Type B pancreatic cell (in vitro differentiated cells): ENCODE results near the gene DGLUCY. TPM values are rescaled to one million over a fixed set of nuclear protein-coding genes. Genes with fewer than 3 reads are reported as not detected.

Experiments
- DNase-seq: peaks from one replicate; pipeline ENCODE4 v3.0.0; 2021; ENCODE audit warnings: mixed read lengths; ENCODE audit not compliant: unreplicated experiment; ENCODE audit errors: extremely low spot score
- H3K27ac Mint-ChIP-seq: 2 replicates; pipeline ENCODE4 v1.8.0; 2021; ENCODE audit warnings: mild to moderate bottlenecking, mixed read lengths
- H3K27me3 Mint-ChIP-seq: 2 replicates; pipeline ENCODE4 v1.8.0; 2021; ENCODE audit warnings: mixed read lengths
- H3K36me3 Mint-ChIP-seq: 2 replicates; pipeline ENCODE4 v1.8.0; 2021; ENCODE audit warnings: mixed read lengths
- H3K4me1 Mint-ChIP-seq: one replicate; pipeline ENCODE4 v1.8.0; 2021; ENCODE audit warnings: mixed read lengths; ENCODE audit not compliant: unreplicated experiment
- H3K4me3 Mint-ChIP-seq: 2 replicates; pipeline ENCODE4 v1.8.0; 2021; ENCODE audit warnings: mild to moderate bottlenecking, mixed read lengths
- H3K9me3 Mint-ChIP-seq: 2 replicates; pipeline ENCODE4 v1.8.0; 2021; ENCODE audit warnings: mixed read lengths
- CTCF ChIP-seq: fragments of 200-600 bp; sonication (generic); conservative IDR thresholded peaks from 2 replicates; pipeline ENCODE4 v1.5.0; 2021; ENCODE audit warnings: antibody characterized with exemption, mild to moderate bottlenecking
- total RNA-seq: library from RNA; stranded (reverse); gene quantifications from 2 replicates; pipeline ENCODE4 v1.2.1, GENCODE V29; 2021; ENCODE audit warnings: low replicate concordance

DGLUCY gene
- total RNA-seq, 1 donor from 2014 or later, result 37.5 TPM

GRCh38 chr14:91214306-91214705 lies 100.4 kb downstream of the DGLUCY start:
- H3K4me1 Mint-ChIP-seq, result no peaks in the 10 kb centered on the region
- no peaks in the 10 kb centered on the region for H3K9me3 Mint-ChIP-seq

GRCh38 chr14:91215381-91215780 lies 101.5 kb downstream of the DGLUCY start:
- H3K4me1 Mint-ChIP-seq, result no peaks in the 10 kb centered on the region
- TF ChIP-seq CTCF, result no peak
- H3K36me3 Mint-ChIP-seq, result peaks cover 20% of the 10 kb centered on the region
- no peaks in the 10 kb centered on the region for H3K9me3 Mint-ChIP-seq
- H3K4me3 Mint-ChIP-seq, result no peak overlapping the region
- no peak for DNase-seq
- no peaks in the 10 kb centered on the region for H3K27me3 Mint-ChIP-seq
- H3K27ac Mint-ChIP-seq, result no peak overlapping the region

More at GRCh38 chr14:91214306-91214705, 100.4 kb downstream of the DGLUCY start:
- H3K4me3 Mint-ChIP-seq, result no peak overlapping the region
- no peaks in the 10 kb centered on the region for H3K27me3 Mint-ChIP-seq
- H3K36me3 Mint-ChIP-seq, result peaks cover 26% of the 10 kb centered on the region
- no peak overlapping the region for H3K27ac Mint-ChIP-seq
- no peak for DNase-seq
- no peak for TF ChIP-seq CTCF

- Mint-ChIP-seq H3K4me1 (no peaks in the 10 kb centered on the region), H3K27me3 (no peaks in the 10 kb centered on the region), H3K36me3 (peaks cover 18% of the 10 kb centered on the region), H3K4me3 (no peak overlapping the region), H3K27ac (no peak overlapping the region), H3K9me3 (no peaks in the 10 kb centered on the region)
- TF ChIP-seq CTCF, result no peak
- DNase-seq, result no peak
Observed at GRCh38 chr14:91216731-91217226, 102.9 kb downstream of the DGLUCY start.

- Mint-ChIP-seq H3K9me3 (no peaks in the 10 kb centered on the region), H3K27ac (no peak overlapping the region), H3K4me1 (no peaks in the 10 kb centered on the region), H3K4me3 (no peak overlapping the region), H3K36me3 (peaks cover 18% of the 10 kb centered on the region), H3K27me3 (no peaks in the 10 kb centered on the region)
- no peak for DNase-seq
- TF ChIP-seq CTCF, result no peak
Observed at GRCh38 chr14:91218014-91218413, 104.1 kb downstream of the DGLUCY start.

GRCh38 chr14:91219517-91220389 lies 105.9 kb downstream of the DGLUCY start:
- TF ChIP-seq CTCF, result no peak
- Mint-ChIP-seq H3K36me3 (peaks cover 13% of the 10 kb centered on the region), H3K9me3 (no peaks in the 10 kb centered on the region), H3K4me3 (no peak overlapping the region), H3K27me3 (no peaks in the 10 kb centered on the region), H3K4me1 (no peaks in the 10 kb centered on the region), H3K27ac (no peak overlapping the region)
- no peak for DNase-seq
